Psoas muscle (tissue), 8 donors: ENCODE data around the gene TEX54. TPM values are rescaled to one million over a fixed set of nuclear protein-coding genes. Genes with fewer than 3 reads are reported as not detected.

Source experiments
- ATAC-seq, 4 donors: fragments of 200-7000 bp; cut with Tn5 transposase; one replicate each; pipeline ENCODE4 v1.9.1; 2020; ENCODE audit warnings: moderate library complexity in 3 of 4, mild to moderate bottlenecking in 2 of 4
- DNase-seq, 2 donors: peaks; one replicate each; pipeline ENCODE4 v3.0.0-alpha.2; 2020
- H3K27ac ChIP-seq: fragments of 200-600 bp; one replicate; pipeline ENCODE4 v1.8.0; 2022
- H3K27me3 ChIP-seq, 3 donors: fragments of 200-600 bp in 1 of 3; one replicate each; pipeline versions ENCODE4 v1.6.1 to v1.8.0; 2013 to 2022; ENCODE audit warnings: low read length in 2 of 3, mild to moderate bottlenecking in 2 of 3, moderate library complexity in 1 of 3; ENCODE audit not compliant: insufficient read depth in 3 of 3
- H3K36me3 ChIP-seq, 2 donors: fragments of 200-600 bp in 1 of 2; one replicate each; pipeline versions ENCODE4 v1.6.1 to v1.8.0; 2013 to 2022; ENCODE audit warnings: low read depth in 1 of 2, mild to moderate bottlenecking in 1 of 2, moderate library complexity in 1 of 2; ENCODE audit not compliant: insufficient read depth in 1 of 2
- H3K4me1 ChIP-seq: fragments of 200-600 bp; one replicate; pipeline ENCODE4 v1.8.0; 2022
- H3K4me3 ChIP-seq: fragments of 200-600 bp; one replicate; pipeline ENCODE4 v1.8.0; 2022; ENCODE audit warnings: mild to moderate bottlenecking
- H3K9me3 ChIP-seq: fragments of 200-600 bp; one replicate; pipeline ENCODE4 v1.8.0; 2022
- WGBS, 3 donors: extraction: QIAGEN DNeasy Blood & Tissue Kit; methylation state at CpG; one replicate each; pipeline versions ENCODE4 v1.1.6 to v1.1.7; 2013; 5-methylcytosine and 5-hydroxymethylcytosine counted together
- intact Hi-C, 2 donors: fragments of 100-400 bp; cut with DNase I; formaldehyde crosslinking; loops; one replicate each; pipeline versions ENCODE4 v1.11.0 to v1.14.2; 2022
- polyA plus RNA-seq, 3 donors: library from polyadenylated mRNA; stranded (reverse); fragments of 200-250 nt; gene quantifications; one replicate each; pipeline ENCODE4 v1.2.3, GENCODE V29; 2013
- total RNA-seq, 4 donors: library from RNA; stranded (reverse); fragmentation: NEBNext Ultra II Directional in 2 of 4; extraction: Animal tissue kit (Norgen Biotek cat#: 25700) in 2 of 4; gene quantifications; one replicate each; pipeline versions ENCODE4 v1.2.1 to v1.2.4, GENCODE V29; 2021 to 2023
- TF ChIP-seq, protein P1 (sequence below): fragments of 200-600 bp; IDR thresholded peaks from one replicate; pipeline ENCODE4 v1.8.0; 2022; ENCODE audit warnings: antibody characterized with exemption
- donor health status: healthy with polysubstance abuse.
- donor health status: DM: no; HTN: no; CAD: no; lungs with moderate emphysema.
- donor health status: Bipolar disorder and iron deficiency.
- donor health status: healthy.
- donor health status: DM: yes; HTN: yes; CAD: no.
- donor health status: DM: no; HTN: no; CAD: no.
- donor health status: DM: no; HTN: no; CAD: no.
- donor health status: DM: yes; HTN: yes; CAD: no.

Gene TEX54
- total and polyA plus RNA-seq, 7 donors, result not detected

- Histone ChIP-seq H3K9me3 (no peaks in the 10 kb centered on the region), H3K27ac (no peak overlapping the region), H3K36me3 (peaks cover 21 to 77% of the 10 kb centered on the region in 2 donors), H3K4me1 (peaks cover 14% of the 10 kb centered on the region), H3K27me3 (no peaks in the 10 kb centered on the region), H3K4me3 (no peak overlapping the region)
- intact Hi-C loops, result loop anchor here in 1 of 2 donors (5.0 kb wide), 1 partner anchor 36 kb away; the partner anchor contains the start of gene WDR74
- TF ChIP-seq, protein P1, sequence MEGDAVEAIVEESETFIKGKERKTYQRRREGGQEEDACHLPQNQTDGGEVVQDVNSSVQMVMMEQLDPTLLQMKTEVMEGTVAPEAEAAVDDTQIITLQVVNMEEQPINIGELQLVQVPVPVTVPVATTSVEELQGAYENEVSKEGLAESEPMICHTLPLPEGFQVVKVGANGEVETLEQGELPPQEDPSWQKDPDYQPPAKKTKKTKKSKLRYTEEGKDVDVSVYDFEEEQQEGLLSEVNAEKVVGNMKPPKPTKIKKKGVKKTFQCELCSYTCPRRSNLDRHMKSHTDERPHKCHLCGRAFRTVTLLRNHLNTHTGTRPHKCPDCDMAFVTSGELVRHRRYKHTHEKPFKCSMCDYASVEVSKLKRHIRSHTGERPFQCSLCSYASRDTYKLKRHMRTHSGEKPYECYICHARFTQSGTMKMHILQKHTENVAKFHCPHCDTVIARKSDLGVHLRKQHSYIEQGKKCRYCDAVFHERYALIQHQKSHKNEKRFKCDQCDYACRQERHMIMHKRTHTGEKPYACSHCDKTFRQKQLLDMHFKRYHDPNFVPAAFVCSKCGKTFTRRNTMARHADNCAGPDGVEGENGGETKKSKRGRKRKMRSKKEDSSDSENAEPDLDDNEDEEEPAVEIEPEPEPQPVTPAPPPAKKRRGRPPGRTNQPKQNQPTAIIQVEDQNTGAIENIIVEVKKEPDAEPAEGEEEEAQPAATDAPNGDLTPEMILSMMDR, result no peak
- DNase-seq (peak in 1 of 2 donors; percentile 2), ATAC-seq (no peak)
- WGBS, 3 donors, result 81 to 87% (median 87%) methylated on average over 4 of the region's 4 CpGs
Measured at GRCh38 chr11:62801071-62801470, 31.6 kb downstream of the TEX54 start.

- TF ChIP-seq, protein P1, result no peak
- no peak for ATAC-seq
- H3K36me3 ChIP-seq, result peaks cover 21 to 93% of the 10 kb centered on the region in 2 donors
- intact Hi-C loops, result loop anchor here in 1 of 2 donors (5.0 kb wide), 1 partner anchor 33 kb away; the partner anchor contains the start of genes STX5 and TEX54
- 87 to 90% (median 88%) methylated on average over 10 of the region's 10 CpGs for WGBS, 3 donors
- no peaks in the 10 kb centered on the region for H3K27me3 ChIP-seq
- H3K4me1 ChIP-seq, result peaks cover 11% of the 10 kb centered on the region
- no peaks in the 10 kb centered on the region for H3K9me3 ChIP-seq
- H3K4me3 ChIP-seq, result no peak overlapping the region
- no peak overlapping the region for H3K27ac ChIP-seq
- DNase-seq, result no peak
Measured at GRCh38 chr11:62799486-62799885, 33.2 kb downstream of the TEX54 start.

- ATAC-seq, result no peak
- WGBS, 3 donors, result 80 to 83% (median 82%) methylated on average over 7 of the region's 7 CpGs
- Histone ChIP-seq H3K4me1 (peaks cover under 1% of the 10 kb centered on the region), H3K36me3 (peaks cover 18 to 93% of the 10 kb centered on the region in 2 donors), H3K4me3 (no peak overlapping the region), H3K27ac (no peak overlapping the region), H3K9me3 (no peaks in the 10 kb centered on the region), H3K27me3 (no peaks in the 10 kb centered on the region)
- TF ChIP-seq, protein P1, result no peak
- no peak for DNase-seq
- intact Hi-C loops, result loop anchor here in 1 of 2 donors (5.0 kb wide), 1 partner anchor 36 kb away; the partner anchor contains the start of genes STX5 and TEX54
Measured at GRCh38 chr11:62796281-62796680, 36.4 kb downstream of the TEX54 start.

- ATAC-seq, result no peak
Measured at GRCh38 chr11:62794201-62794775, 38.4 kb downstream of the TEX54 start.

More at GRCh38 chr11:62794201-62794775, 38.4 kb downstream of the TEX54 start:
- Histone ChIP-seq H3K36me3 (peaks cover 9 to 89% of the 10 kb centered on the region in 2 donors), H3K4me3 (no peak overlapping the region), H3K27me3 (no peaks in the 10 kb centered on the region), H3K4me1 (peaks cover 13% of the 10 kb centered on the region), H3K27ac (no peak overlapping the region), H3K9me3 (no peaks in the 10 kb centered on the region)
- TF ChIP-seq, protein P1, result no peak
- DNase-seq, result no peak
- intact Hi-C loops, result loop anchor here in 1 of 2 donors (2.0 kb wide), 1 partner anchor 23 kb away; no protein-coding TSS in a partner anchor
- WGBS, 3 donors, result 86 to 93% (median 91%) methylated on average over 8 of the region's 8 CpGs
